Stimulated activated CD8-positive, alpha-beta memory T cell treated with anti-CD3 and anti-CD28 coated beads, Interleukin-7, amount 100 ng/mL, for 4 hours (primary cell): ENCODE measurements around the gene KLF8.

Experiments used
- DNase-seq, 2 donors: peaks; one replicate each; pipeline ENCODE4 v3.0.0-alpha.2; 2020; ENCODE audit warnings: low read depth in 2 of 2

KLF8 gene

DNA sequence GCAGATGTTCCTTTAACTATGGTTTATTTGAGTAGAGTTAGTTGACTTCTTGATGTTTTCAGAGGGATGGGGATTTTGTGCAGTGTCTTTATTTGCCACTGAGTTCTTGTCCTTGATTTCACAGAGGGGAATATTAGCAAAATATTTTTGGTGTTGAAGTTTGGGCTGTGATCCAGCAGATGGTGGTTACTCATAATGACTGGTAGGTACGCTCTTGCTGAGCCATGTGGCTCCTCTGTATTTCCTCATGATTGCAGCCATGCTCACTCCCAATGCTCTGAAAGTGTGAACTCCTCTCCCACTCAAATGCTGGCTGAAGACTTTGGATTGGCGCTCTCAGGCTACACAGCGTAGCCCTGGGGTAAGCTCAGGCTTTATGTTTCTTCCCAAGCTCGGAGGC, 77.7 kb downstream of the KLF8 start:
- DNase-seq, result no peak

DNA sequence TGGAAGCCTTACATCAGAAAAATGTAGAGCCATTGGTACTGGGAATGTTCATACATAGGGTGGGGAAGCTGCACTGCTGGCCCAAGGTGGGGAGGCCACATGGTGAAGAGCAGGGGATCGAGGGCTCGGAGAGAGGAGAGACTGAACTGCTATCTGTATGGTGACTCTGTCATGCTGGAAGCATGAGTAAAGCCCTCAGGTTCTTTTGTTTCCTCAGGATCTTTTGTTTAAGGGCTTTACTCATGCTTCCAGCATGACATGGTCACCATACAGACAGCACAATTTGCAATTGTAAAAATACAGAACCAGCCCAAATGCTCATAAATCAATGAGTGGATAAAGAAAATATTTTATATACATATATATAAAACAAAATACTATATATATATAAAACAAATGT, 78.4 kb downstream of the KLF8 start:
- DNase-seq, result no peak

DNA sequence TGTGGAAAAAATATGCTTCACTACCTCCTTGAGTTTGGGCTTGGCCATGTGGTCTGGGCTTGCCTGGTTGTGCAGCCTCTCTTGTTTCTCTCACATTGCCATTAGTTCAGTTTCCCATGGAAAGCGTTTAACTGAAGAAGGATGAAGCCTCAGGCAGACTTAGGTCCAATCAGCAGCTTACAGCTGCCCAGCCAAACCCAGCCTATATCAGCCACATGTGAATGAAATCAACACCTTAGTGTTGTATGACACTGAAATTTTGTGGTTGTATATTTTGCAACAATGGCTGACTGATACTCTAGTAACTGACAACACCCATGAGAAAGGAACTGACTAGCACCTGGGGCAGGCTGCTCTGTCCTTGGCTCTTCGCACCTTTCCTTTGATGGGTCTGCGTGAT, 81.2 kb downstream of the KLF8 start:
- DNase-seq, result no peak

DNA sequence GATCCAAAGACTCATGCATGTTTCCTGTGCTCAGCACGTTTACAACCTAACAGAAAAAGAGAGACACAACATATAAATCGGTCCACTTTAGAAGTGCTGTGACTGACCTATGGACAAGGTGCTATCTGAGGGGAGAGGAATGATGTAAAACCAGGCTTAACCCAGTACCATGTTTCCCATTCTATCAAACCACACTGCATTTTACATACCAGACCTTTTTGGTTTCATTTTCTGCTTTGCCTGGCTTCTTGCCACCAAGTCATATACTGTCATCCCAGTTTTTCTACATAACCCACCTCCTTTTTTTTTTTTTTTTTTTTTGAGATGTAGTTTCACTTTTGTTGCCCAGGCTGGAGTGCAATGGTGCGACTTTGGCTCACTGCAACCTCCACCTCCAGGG, 82.2 kb downstream of the KLF8 start:
- no peak for DNase-seq

DNA sequence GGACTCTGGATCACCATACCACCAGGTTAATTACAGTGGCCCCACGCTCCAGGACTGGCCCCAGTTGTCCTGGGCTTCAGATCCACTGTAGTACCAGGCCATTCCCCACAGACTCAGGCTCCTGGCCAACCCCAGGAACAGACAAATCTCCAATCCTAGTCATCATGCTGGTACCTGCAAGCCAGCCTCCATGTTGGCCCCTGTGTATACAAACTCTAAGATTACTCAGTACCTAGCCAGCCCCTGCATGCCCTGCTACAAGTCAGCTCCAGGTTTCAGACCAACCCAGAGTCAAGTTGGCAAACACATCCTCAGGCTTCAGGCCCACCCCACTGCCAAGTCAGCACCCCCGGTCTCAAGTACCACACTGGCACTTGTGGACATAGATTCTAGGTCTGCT, 85.9 kb downstream of the KLF8 start:
- DNase-seq, result no peak

DNA sequence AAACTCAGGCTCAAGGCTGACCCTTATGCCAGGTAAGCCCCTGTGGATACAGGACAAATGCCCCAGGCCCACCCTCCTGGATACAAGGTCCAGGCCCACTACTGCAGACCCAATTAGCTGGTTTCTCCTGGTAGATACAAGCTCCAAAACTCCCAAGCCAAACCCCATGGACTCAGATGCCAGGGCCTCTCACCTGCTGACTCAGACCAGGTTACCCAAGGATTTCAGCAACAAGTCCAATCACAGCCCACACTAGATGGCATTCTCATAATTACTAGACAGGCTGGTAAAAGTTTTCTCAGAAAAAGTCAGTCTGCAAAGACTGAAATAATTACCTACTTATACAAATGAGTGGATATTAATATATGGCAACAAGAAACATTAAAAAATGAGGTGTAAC, 87.0 kb downstream of the KLF8 start:
- no peak for DNase-seq
